Fibroblast of gingiva (primary cell): Measurements from ENCODE around the gene PTTG1IP2.
A peak's percentile ranks its signal among the peaks of the same experiment; 100 is the strongest.

Experiments
- DNase-seq: peaks from one replicate; pipeline ENCODE4 v3.0.0-alpha.2; 2011; ENCODE audit warnings: low read depth

Gene PTTG1IP2

DNA sequence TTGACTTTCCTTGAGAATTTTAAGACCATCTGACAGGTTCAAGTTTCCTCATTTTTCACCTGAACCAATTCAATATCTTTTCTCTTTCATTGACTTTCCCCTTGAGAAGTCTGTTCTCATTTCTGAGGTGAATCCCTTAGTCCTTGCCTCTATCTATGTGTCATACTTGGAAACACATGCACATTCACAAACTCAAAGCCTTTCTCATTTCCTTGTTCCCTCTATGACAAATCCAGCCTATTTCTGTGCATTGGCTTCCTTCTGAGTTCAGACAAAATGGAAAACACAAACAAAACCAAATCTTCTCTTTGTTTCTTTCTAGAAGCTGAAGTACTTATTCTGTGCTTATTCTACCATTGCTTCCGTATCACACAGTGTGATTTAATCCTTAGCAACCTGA lies 13.8 kb downstream of the PTTG1IP2 start:
- DNase-seq = no peak

DNA sequence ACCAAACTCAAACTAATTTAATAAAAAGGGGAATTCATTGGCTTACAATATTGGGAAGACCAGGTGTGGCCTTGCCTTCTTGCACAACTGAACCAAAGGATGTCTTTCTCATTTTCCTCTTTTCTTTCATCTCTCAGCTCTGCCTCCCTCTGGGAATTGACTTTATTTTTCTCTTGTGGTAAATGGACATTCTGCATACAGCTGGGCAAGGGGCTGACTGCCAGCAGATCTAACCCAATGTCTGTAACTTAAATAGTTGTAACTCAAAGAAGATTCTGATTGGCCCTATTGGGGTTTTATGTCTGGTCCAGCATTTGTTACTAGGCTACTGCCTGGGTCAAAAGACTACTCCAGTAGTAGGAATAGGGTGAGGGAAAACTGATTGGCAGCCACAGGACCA lies 15.3 kb downstream of the PTTG1IP2 start:
- DNase-seq = no peak

DNA sequence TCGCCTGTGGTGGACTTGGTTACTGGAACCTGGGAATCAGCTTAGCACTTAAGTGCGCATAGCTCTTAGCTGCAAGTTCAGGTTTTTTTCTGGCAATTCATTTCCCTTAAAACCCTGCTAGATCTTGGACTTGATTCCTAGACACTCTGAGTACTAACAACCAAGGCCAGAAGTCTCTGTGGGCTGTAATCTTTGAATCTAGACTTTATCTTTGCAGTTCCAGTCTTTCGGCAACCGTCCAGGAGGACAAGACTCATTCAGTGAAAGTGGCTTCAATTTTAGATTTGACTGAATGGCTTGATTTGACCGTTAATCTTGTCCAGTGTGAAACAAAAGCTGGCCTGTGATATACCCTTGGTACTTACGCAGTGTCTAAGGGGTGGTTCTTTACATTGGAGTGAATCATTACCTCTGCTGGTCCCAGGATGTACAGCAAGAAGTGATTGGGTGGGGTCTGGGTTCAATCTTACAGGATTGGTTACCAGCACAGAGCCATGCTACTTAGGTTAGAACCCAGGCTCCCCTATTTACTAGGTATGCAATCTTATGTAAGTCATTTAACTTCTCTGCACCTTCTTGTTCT lies 16.4 kb downstream of the PTTG1IP2 start:
- DNase-seq = no peak

DNA sequence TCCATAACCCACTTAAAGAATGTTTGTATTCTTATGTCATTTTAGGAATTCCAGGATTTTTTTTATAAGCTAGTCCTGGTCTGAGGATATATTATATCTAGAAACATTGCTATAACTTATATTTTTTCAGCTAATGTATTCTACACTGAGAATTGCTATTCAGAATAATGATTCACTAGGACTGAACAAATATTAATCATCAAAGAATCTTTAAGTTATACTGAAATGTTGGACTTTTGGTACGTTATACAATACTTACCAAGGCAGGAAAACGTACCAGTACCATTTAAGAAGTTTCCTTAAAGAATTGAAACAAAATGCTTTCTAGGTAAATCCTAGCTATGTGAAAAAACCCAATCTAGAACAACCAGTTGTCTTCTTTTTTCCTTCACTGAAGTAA lies 18.4 kb downstream of the PTTG1IP2 start:
- DNase-seq = no peak

DNA sequence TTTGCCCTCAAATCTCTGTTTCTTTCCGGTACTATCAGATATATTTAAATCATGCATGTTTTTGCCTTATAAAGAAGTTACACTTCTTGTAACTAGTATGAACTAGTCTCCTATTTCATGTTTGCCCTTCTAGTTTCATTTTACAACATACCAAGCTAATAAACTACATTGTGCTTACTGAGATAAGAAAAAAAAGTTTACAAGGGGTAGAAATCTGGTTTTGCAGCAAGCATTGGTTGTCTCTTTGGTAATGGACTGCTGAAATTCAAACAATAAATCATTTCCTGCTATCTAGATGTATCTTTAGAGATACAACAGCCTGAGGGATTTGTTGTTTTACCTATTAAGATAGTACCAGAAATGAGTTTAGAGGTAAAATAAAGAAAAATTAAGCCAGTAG lies 18.8 kb downstream of the PTTG1IP2 start:
- DNase-seq = no peak

DNA sequence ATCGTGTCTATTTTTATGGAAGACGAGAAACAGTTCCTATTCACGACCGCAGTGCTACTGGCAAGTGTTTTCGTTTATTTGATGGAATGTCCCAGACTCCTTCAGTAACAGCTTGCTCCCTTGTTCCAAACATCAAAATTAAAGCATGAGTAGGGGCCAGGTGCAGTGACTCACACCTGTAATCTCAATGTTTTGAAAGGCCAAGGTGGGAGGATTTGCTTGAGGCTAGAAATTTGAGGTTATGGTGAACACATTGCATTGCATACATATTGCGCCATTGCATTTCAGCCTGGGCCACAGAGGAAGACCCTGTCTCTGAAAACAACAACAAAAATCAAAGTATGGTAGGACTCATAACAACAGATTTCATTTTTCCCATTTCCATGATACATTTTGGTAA lies 22.8 kb downstream of the PTTG1IP2 start:
- DNase-seq = no peak

DNA sequence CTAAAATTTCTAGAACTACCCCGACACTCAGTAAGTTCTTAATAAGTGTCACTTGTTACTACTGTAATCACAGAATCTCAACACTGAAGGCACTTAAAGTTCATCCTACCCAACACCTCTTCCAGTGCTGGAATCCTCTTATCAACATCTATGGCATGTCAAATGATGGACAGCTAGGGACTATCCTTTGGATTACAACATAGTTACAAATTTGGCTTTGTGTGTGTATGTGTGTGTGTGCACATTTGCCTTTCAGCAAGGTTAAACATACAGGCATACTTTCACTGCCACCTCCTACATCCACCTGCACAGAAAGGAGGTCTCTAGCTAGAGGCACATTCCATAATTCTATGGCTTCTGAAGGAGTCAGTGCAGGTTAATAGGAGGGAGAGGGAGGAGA lies 25.8 kb downstream of the PTTG1IP2 start:
- DNase-seq = no peak

DNA sequence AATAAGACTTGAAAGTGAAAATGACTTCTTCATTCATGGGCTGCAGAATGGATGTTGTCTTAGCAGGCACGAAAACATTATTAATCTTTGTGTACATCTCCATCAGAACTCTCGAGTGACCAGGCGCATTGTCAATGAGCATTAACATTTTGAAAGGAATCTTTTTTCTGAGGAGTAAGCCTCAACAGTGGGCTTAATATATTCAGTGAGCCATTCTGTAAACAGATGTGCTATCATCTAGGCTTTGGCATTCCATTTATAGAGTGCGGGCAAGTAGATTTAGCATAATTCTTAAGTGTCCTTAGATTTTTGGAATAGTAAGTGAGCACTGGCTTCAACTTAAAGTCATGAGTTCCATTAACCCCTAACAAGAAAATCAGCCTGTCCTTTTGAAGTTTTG lies 33.1 kb downstream of the PTTG1IP2 start:
- DNase-seq = no peak

DNA sequence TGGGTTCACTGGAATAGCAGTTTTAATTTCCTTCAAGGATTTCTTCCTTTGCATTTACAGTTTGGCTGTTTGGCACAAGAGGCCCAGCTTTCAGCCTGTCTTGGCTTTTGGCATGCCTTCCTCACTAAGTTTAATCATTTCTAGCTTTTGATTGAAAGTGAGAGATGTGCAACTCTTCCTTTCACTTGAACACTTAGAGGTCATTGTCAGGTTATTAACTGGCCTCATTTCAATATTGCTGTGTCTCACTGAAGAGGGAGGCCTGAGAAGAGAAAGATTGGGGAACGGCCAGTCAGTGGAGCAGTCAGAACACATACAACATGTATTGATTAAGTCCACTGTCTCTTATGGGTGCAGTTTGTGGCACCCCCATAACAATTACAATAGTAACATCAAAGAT lies 33.9 kb downstream of the PTTG1IP2 start:
- no peak for DNase-seq

DNA sequence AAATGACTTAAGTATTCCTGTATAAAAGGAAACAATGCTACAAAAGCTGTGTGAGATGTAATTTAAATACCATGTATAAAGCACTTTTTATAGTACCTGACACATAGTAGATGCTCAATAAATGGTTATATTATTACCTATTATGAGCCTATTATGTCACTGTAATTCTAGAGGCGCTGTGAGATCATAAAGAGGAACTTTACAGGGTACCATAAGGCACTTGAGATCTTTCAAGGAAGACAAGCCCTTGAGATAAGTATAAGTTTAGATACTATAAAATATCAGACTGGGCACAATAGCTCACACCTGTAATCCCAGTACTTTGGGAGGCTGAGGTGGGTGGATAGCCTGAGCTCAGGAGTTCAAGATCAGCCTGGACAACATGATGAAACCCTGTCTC lies 38.3 kb downstream of the PTTG1IP2 start:
- no peak for DNase-seq

DNA sequence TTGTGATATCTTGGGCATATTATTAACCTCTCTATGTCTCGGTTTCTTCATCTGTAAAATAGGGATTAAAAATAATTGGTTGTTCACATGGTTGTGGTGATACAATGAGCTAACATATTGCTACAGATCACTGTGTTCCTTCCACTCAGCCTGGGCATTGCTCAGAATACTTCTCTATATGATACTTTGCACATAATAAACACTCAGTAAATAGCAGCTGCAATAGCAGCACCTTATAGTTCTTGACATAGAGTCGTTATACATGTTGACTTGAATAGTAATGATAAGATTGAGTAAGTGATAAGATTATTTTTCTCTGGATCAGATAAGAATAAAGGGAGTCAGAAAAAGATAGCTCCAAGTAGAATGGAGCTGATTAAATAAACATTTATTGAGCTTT lies 42.3 kb downstream of the PTTG1IP2 start:
- DNase-seq = no peak

DNA sequence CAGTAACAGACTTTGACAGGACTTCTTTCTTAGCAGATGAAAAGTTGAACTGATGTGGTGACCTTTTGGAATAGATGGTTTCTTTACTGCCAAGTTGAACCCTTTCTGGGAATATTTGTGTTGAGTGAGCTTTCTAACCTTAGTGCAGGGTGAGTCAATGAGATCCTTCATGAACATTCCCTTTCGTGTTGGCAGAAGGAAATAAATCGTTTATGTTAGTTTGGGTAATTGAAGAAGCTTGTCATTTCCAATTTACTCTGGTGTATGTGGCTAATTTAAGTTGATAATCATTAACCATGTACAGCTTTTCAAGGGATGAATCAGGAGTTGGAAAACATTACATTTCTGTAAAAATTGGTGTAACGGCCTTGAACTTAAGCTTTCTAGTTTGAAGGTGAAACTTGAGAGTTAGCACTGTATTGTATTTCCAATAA lies 43.4 kb downstream of the PTTG1IP2 start:
- peak; percentile 55 for DNase-seq

DNA sequence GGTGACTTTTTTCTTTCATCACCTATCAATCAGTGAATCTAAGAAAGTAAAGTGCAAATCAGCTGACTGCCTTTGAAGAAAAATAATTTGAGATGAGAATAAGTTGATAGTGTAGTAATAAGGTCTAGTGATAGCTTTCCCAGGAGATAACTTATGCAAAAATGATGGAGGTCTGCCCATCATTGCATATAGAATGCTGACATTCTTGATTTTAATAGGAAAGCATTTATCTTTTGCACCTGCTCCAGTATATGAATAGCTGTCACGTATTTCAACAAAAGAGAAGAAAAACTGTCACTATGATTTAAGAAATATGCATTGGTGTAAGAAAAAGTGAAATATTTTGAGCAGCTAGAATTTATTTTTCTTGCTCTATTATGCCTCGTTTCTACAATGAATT lies 46.8 kb downstream of the PTTG1IP2 start:
- DNase-seq = no peak

DNA sequence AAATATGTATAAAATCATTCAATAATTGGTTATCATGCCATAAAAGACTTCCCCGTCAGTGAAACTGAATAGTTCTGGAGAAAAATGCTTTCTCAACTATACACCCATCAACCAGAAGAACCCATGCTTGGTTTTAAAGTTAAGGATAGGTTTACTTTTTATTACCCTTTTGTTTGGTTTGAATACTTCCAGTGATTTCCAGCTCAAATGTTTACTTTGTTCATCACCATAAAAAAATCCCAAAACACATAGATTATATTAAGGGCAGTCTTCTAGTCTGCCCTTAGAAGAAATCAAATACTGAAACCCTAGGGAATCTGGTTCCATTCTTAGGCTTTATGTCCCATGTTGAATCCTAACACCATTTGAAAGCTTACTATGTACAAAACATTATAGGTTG lies 49.2 kb downstream of the PTTG1IP2 start:
- no peak for DNase-seq

DNA sequence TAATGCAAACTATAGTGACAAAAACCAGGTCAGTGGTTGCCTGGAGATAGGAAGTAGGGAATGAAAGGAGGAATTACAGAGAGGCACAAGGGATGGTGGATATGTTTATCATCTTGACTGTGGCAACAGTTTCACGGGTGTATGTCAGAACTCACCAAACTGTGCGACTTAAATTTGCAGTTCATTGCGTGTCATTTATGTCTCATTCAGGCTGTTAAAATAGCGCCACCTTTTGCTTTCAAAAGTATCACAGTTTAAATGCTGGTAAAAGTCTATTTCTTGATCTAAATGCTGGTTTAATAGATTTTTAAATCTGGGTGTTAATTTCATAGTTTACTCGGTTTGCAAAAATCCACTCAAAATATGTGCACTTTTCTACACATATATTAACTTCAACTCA lies 51.0 kb downstream of the PTTG1IP2 start:
- DNase-seq = no peak

DNA sequence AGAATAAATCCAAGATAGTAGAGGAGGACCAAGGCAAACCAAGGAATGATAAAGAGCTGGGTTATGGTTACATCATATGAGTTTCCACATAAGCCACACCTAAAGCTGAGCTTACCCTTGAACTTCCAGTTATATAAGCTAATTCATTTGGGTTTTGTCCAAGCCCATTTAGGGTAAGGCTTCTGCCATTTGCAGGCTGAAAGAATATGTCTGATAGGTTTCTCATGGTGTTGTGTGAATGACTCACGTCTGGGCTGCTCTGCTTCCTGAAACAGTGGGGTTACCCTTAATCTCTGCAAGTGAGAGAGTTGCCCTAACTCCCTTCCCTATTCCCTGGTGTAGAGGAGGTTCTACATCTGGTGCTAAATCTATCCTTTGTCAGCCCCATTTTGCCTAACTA lies 60.8 kb downstream of the PTTG1IP2 start:
- DNase-seq = no peak

DNA sequence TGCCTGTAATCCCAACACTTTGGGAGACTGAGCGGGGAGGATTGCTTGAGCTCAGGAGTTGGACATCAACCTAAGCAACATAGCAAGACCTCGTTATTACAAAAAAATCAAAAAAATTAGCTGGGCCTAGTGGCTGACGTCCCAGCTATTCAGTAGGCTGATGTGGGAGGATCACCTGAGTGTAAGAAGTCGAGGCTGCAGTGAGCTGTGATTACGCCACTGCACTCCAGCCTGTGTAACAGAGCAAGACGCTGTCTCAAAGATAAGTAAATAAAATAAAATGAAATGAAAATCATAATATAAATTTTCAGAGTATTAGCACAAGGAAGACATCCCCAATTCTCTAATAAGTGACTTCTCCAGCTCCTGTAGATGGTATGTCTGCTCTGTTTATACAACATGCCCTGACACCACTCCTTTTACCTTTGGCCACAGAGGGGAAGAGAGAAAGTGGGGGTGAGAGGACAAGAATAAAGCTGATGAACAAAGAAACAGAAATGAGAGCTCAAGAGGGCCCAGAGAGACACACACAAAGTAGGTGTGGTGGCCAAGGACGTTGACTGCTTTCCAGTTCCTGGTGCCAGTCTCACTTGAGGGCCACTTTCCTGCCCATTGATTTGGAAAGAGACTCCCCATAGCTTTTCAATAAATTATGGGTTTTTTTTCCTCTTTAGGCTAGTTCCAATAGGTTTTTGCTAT lies 62.9 kb downstream of the PTTG1IP2 start:
- DNase-seq = no peak

DNA sequence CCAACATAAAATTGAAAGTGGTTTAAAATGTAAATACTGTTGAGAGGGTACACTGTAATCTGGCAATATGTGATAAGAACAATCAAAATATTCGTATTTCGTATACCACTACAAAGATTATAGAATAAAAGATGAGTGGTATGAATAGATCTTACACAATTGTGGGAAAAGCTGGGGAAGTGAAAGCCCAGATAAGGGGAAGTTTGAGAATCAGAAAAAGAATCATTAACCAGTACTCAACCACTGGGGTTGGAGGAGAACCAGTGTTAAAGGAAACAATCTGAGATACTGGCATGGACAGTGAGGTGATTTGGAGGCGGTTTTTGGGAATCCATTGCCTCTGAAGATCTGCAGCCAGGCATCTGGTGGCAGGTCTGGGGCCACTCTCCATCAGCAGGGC lies 67.0 kb downstream of the PTTG1IP2 start:
- DNase-seq = no peak

DNA sequence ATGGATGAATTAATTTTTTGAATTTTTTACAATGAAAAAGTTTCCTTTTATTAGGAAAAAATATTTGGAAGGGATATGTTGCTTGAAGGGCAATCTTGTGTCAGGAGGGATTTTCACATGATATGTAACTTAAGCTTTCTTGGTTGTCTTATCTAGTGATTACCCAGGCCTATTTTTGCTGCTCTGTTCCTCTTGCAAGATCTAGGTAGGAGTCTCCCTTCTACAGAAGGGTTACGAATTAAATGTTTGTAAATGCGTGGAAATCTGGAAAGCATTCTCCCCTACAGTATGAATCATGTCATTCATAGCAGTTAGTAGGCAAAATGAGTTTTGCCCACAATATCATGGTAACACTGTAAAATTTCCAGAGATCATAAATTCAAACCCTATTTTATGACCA lies 69.0 kb downstream of the PTTG1IP2 start:
- DNase-seq = no peak

DNA sequence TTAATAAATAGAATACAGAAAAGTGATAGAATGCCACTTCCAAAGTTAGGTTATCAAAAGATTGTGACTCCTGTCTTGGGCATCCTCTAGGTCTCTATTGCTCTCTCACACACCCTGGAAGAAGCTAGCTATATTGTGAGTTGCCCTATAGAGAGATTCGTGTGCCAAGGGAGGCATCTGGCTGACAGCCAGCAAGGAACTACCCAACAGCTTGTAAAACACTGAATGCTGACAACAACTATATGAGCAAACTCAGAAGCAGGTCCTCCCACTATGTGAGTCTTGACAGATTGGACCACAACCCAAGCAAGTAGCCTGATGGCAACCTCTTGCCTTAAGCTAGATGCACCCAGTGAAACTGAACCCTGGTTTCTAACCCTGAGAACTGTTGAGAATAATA lies 71.0 kb downstream of the PTTG1IP2 start:
- DNase-seq = no peak

DNA sequence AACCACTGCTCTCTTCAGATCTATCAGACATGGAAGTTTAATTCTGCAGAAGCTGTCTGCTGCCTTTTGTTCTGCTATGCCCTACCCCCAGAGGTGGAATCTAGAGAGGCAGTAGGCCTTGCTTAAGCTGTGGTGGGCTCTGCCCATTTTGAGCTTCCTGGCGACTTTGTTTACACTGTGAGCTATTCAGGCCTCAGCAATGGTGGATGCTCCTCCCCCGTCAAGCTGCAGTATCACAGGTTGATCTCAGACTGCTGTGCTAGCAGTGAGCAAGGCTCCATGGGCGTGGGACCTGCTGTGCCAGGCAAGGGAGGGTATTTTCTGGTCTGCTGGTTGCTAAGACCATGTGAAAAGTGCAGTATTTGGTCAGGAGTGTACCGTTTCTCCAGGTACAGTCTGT lies 81.6 kb downstream of the PTTG1IP2 start:
- DNase-seq = no peak

DNA sequence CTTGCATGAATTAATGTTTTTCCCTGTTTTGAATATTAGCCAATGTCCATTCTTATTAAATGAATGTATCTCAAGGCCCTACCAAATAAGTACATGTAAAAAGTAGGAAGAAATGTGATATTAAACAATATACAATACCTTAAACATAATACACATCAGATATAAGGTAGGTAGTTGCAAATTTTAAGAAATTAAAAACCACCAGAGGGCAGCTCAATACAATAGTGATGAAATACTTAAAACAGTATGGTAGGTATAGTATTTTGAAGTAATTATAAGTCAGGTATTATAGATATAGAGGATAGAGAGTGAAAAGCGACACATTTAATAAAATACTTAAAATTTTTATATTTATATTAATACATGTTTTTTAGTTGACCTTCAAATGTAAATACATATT lies 83.1 kb downstream of the PTTG1IP2 start:
- no peak for DNase-seq

DNA sequence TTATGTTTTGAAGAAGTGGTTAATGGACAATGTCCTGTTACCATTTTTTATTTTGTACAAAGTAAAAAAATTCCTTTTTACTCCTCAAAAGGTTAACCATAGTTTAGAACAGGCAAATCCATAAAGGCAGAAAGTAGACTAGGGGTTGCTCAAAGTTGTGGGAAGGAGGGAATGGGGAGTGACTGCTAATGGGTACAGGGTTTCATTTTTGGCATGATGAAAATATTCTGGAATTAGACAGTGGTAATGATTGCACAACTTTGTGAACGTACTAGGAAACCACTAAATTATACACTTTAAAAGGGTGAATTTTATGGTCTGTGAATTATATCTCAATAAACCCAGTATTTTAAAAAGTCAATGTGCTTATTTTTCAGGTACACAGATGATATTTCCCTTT lies 91.3 kb downstream of the PTTG1IP2 start:
- DNase-seq = peak; percentile 78
